Loucy (cell line): ENCODE results near the gene RAB7A.

ENCODE experiments used
- H2AFZ ChIP-seq: fragments of 200-600 bp; sonication (generic); 2 replicates; pipeline ENCODE4 v1.6.0; 2016; ENCODE audit warnings: antibody characterized with exemption, mild to moderate bottlenecking, low read length, moderate library complexity
- H3F3A ChIP-seq: fragments of 200-600 bp; 2 replicates; pipeline ENCODE4 v1.6.0; 2016; ENCODE audit warnings: antibody characterized with exemption, low read depth, mild to moderate bottlenecking
- H3K27me3 ChIP-seq: fragments of 200-600 bp; sonication (generic); 2 replicates; pipeline ENCODE4 v1.6.1; 2014; ENCODE audit warnings: low read length, mild to moderate bottlenecking; ENCODE audit not compliant: insufficient read depth, poor library complexity, severe bottlenecking
- H3K36me3 ChIP-seq: fragments of 200-600 bp; sonication (generic); 2 replicates; pipeline ENCODE4 v1.6.1; 2016; ENCODE audit warnings: low read length; ENCODE audit not compliant: insufficient read depth
- H3K4me1 ChIP-seq: fragments of 200-600 bp; sonication (generic); 2 replicates; pipeline ENCODE4 v1.5.1; 2014; ENCODE audit warnings: low read length, mild to moderate bottlenecking; ENCODE audit not compliant: insufficient read depth, poor library complexity, severe bottlenecking
- H3K4me2 ChIP-seq: fragments of 200-600 bp; sonication (generic); 2 replicates; pipeline ENCODE4 v1.6.0; 2014; ENCODE audit warnings: antibody characterized with exemption, low read length, low read depth, mild to moderate bottlenecking; ENCODE audit not compliant: poor library complexity, severe bottlenecking
- H3K4me3 ChIP-seq: fragments of 200-600 bp; sonication (generic); 2 replicates; pipeline ENCODE4 v1.5.1; 2014; ENCODE audit warnings: low read length, mild to moderate bottlenecking, mixed read lengths; ENCODE audit not compliant: poor library complexity, severe bottlenecking
- H3K79me2 ChIP-seq: fragments of 200-600 bp; sonication (generic); 2 replicates; pipeline ENCODE4 v1.6.1; 2014; ENCODE audit warnings: low read length; ENCODE audit not compliant: insufficient read depth
- H3K9ac ChIP-seq: fragments of 200-600 bp; sonication (generic); 2 replicates; pipeline ENCODE4 v1.6.0; 2014; ENCODE audit warnings: mild to moderate bottlenecking, low read depth, low read length, moderate library complexity; ENCODE audit not compliant: poor library complexity, severe bottlenecking
- H3K9me2 ChIP-seq: fragments of 200-600 bp; sonication (generic); replicated peaks from 2 replicates; pipeline ENCODE4 v1.6.1; 2016; ENCODE audit warnings: low read depth, low read length, mixed read lengths
- H3K9me3 ChIP-seq: fragments of 200-600 bp; sonication (generic); 2 replicates; pipeline ENCODE4 v1.6.1; 2014; ENCODE audit warnings: mild to moderate bottlenecking, antibody characterized with exemption, low read length, low read depth; ENCODE audit not compliant: insufficient read depth
- H4K20me1 ChIP-seq: fragments of 200-600 bp; sonication (generic); 2 replicates; pipeline ENCODE4 v1.6.0; 2014; ENCODE audit warnings: antibody characterized with exemption, low read length, mild to moderate bottlenecking; ENCODE audit not compliant: insufficient read depth, poor library complexity, severe bottlenecking
- CTCF ChIP-seq: fragments of 200-600 bp; sonication (generic); conservative IDR thresholded peaks from 2 replicates; pipeline ENCODE4 v1.5.1; 2014; ENCODE audit warnings: mild to moderate bottlenecking, antibody characterized with exemption, low read length
- EZH2phosphoT487 ChIP-seq: fragments of 200-600 bp; IDR thresholded peaks from 2 replicates; pipeline ENCODE4 v1.6.1; 2018; ENCODE audit warnings: antibody characterized with exemption, mild to moderate bottlenecking, moderate library complexity, borderline replicate concordance

Gene RAB7A

DNA sequence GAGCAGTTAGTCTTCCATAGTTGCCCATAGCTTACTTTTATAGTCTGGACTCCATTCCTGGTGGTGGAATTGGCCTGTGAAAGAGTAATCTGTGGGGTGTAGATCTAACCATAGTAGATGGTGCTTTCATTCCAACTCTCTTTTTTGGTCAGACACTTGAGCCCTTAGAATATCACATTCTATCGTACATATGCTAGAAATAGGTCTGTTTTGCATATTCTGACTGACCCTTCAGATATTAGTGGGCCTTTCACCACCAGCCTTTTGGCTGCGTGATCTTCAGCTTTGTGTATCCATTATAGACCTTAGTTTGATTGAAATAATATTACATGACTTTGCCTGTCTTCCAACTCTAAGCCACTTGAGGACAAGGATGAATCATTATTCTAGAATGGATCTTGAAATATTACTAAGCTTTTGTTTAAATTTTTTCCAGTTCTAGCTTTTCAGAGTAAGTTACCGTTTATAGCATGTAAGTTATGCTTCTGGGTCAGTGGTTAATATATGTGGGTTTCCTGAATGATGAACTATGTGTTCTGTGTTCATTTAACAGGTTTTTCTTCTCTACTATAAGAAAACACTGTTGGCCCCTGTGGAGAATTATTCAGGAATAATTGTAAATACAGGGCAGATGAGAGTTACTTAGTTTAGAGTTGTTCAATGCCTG, 8.7 kb downstream of the RAB7A start:
- Histone ChIP-seq H3K36me3 (peaks cover 17% of the 10 kb centered on the region; the same call in 1 of the 2 replicates), H3K4me1 (peaks cover 70% of the 10 kb centered on the region), H3K9me3 (no peaks in the 10 kb centered on the region), H3K79me2 (peaks cover 100% of the 10 kb centered on the region), H3K4me2 (peak overlapping the region; percentile 95), H4K20me1 (peaks cover 82% of the 10 kb centered on the region), H2AFZ (no peak overlapping the region), H3F3A (0 out of 2 replicates have a peak, but pooled peaks cover 3% of the 10 kb centered on the region), H3K4me3 (peak overlapping the region; percentile 63), H3K9me2 (no peaks in the 10 kb centered on the region), H3K9ac (peak overlapping the region; percentile 65), H3K27me3 (no peaks in the 10 kb centered on the region)
- TF ChIP-seq EZH2phosphoT487 (no peak), CTCF (no peak)

DNA sequence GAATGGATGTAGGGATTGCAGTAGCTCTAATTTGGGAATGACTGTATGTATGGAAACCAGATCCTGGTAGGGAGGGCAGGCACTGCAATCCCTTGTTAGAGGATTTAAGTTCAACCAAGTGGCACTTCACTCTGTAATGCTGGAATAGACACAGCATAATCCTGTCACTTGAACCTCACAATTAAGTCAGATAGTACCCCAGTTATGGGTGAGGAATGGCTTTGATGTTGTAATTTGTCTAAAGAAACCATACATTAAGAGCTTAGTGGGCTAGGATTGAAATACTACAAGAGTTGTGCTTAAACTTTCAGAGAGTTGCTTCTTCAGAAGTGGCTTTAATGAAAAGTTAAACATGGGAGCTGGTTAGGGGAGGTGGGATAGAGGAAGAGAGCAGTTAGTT, 9.3 kb downstream of the RAB7A start:
- Histone ChIP-seq H3K9ac (peak overlapping the region; percentile 65), H2AFZ (no peak overlapping the region), H3K27me3 (no peaks in the 10 kb centered on the region), H3K36me3 (peaks cover 17% of the 10 kb centered on the region; the same call in 1 of the 2 replicates), H3K9me3 (no peaks in the 10 kb centered on the region), H3K4me3 (peak overlapping the region; percentile 63), H3K9me2 (no peaks in the 10 kb centered on the region), H3K4me2 (peak overlapping the region; percentile 95), H3K79me2 (peaks cover 100% of the 10 kb centered on the region), H4K20me1 (peaks cover 78% of the 10 kb centered on the region), H3F3A (0 out of 2 replicates have a peak, but pooled peaks cover 3% of the 10 kb centered on the region), H3K4me1 (peaks cover 65% of the 10 kb centered on the region)
- TF ChIP-seq CTCF (no peak), EZH2phosphoT487 (no peak)

DNA sequence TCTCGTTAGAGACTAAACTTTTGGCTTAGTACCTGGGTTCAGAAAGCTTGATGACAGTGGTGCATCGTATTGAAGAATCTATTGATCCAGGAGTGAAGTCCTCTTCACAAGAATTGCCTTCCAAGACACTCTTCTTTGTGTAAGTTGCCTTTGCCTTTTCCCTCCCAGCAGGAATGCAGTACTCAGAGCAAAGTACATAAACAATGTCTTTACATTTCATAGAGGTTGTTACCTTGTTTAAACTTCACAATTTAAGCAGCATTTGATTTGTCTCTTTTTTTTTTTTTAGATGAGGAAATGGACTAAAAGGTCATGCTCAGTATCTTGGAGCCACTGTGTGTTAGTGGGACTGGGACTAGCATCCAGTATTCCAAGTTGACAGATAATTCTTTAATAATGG, 9.9 kb downstream of the RAB7A start:
- H3K4me1 ChIP-seq: peaks cover 61% of the 10 kb centered on the region
- H3K36me3 ChIP-seq: peaks cover 17% of the 10 kb centered on the region; the same call in 1 of the 2 replicates
- H3K4me2 ChIP-seq: peak overlapping the region; percentile 95
- H2AFZ ChIP-seq: no peak overlapping the region
- TF ChIP-seq EZH2phosphoT487 (no peak), CTCF (no peak)
- 0 out of 2 replicates have a peak, but pooled peaks cover 3% of the 10 kb centered on the region for H3F3A ChIP-seq
- no peaks in the 10 kb centered on the region for H3K9me3 ChIP-seq
- H3K9me2 ChIP-seq: no peaks in the 10 kb centered on the region
- peak overlapping the region; percentile 65 for H3K9ac ChIP-seq
- H3K79me2 ChIP-seq: peaks cover 99% of the 10 kb centered on the region
- no peaks in the 10 kb centered on the region for H3K27me3 ChIP-seq
- peak overlapping the region; percentile 63 for H3K4me3 ChIP-seq
- H4K20me1 ChIP-seq: peaks cover 77% of the 10 kb centered on the region
